Hematopoietic multipotent progenitor cell (in vitro differentiated cells): Measurements from ENCODE around the gene LPP. TPM values are rescaled to one million over a fixed set of nuclear protein-coding genes. Genes with fewer than 3 reads are reported as not detected.

ENCODE experiments used
- DNase-seq, 3 donors: peaks; one replicate each; pipeline ENCODE4 v3.0.0-alpha.2; 2011 to 2015; ENCODE audit warnings: low read depth in 2 of 3, low spot score in 2 of 3
- total RNA-seq: library from RNA; depleted of rRNA; stranded (reverse); fragments of >200 nt; gene quantifications from one replicate; pipeline ENCODE4 v1.2.3, GENCODE V29; 2012

Gene LPP
- total RNA-seq, 1 donor, result 11.6 TPM

DNA sequence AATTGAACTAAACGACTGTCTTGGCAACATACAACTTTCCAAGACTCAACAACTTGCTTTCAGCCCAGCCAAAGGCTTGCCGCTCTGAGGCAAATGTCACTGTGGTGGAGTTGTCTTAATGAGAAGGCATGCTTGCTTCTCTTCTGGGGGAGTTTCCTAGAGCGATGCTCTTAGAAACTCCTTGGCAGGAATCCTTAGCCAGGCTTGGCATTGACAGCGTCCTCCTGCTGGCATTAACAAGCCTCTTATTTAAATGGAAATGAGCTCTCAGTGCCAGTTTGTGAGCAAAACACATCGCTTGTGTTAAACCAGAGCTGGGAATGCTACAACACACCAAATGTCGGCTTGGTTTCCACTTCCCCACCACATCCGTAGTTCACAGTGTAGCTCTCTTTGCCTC is 752.3 kb downstream of the LPP start:
- DNase-seq, result no peak

DNA sequence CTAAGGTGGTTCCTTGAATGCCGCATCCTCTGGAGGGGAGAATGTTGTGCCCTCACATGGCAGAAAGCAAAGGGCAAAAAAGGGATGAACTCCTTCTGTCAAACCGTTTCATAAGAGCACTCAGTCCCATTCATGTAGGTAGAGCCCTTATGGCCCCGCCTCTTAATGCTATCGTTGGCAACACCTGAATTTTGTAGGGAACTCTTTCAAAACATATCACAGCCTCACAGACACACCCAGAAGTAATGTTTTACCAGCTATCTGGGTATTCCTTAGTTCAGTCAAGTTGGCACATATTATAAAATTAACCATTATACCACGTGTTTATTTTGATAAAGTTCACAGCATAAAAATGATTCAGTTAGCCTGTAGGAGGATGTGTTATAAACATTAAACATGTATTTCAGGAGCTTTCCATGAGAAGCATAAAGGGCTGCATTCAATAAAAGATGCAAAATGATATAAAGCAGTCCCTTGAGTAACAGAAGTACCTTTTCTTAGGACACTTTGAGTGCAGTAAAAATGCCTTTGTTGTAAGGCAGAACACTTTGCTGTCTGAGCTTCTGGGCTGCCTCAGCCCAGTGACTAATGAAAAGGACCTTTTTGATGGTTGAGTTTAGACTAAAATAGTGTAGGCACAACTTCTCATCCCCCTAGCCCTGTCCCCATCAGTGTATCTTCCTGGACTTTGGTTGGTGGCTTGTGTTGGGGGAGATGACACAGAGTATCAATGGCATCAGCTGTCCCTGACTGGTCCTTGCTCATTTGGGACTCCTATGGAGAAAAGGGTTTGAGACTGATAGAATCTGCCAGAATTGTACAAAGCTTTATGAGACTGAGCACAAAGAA is 754.3 kb downstream of the LPP start:
- DNase-seq, result no peak

DNA sequence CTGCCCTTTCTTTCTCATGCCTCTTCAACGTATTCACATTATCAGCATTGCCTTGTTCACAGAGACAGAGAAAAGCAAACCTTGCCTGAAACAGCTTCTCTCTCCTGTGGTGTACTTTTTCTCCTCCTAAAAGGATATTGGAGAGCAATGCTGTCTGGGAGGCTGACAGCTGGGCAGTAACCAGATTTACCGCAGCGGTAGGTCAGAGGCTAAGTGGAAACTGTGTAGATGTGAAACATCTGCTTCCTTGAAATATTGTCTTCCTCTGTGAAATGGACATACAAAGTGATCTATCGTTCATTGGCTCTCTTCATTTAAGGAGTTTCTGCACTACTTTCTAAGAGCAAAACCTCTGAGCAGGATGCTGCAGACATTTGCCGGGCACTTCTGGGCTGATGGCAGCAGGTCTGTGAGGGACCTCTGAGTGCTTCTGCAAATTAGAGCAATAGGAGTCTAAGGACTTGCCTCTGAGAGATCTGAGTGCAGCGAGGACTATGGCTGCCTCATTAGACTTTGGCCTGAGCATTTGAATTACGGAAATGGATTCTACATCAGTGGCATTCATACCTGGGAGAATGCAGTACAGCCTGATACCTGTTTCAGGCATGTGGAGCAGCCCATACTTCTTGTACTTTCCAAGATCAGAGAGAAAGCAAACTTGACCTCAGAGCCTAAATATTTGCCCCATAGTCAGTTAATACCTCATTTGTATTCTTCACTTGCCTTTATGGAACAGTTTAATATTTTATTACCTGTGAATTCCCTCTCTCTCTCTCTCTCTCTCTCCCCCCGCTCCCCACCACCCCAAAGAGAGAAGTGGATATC is 757.3 kb downstream of the LPP start:
- DNase-seq, result no peak

DNA sequence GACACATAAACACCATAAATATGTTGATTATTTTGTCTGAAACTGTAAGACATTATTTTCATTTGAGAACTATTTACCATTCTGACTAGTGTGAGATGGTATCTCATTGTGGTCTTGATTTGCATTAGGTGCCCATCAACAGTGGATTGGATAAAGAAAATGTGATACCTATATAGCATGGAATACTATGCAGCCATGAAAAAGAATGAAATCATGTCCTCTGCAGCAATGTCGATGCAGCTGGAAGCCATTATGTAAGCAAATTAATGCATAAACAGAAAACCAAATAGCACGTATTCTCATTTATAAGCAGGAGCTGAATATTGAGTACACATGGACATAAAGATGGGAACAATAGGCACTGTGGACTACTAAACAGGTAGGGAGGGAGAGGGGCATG is 759.1 kb downstream of the LPP start:
- DNase-seq, result no peak

DNA sequence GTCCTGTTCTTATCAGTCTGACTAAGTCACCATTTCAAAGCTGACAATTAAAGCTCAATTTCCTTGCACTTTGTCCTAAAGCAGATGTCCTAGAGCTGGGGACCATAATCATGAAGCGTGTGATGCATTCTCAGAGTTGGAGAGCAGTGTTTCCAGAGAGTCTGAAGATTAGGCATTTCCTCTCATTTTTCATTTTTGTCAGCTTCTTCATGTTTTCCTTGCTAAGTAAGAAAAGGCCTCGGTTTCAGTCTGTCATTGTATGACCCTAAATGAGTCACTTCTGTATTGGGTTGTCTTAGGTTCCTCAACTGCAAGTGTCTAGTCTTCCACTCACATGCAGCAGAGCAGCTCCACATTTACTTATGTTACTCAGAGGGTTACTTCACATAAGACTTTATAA is 760.6 kb downstream of the LPP start:
- no peak for DNase-seq

DNA sequence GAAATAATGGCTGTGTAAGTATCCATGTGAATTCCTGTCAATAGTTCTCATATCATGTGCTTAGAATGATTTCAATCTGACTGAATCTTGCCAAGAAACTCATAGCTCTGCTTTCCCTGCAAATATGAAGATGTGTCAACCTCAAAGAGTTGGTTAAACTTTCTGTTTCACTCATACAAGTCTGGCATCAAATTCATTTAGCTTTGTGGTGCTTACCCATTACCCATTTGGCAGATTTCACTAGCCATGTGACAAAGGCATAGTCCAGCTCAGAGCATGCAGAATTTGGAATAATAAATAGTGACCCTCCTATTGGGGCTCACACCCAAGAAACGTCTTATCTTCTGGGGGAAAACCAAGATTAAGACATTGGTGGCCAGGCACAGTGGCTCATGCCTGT is 761.2 kb downstream of the LPP start:
- DNase-seq, result no peak

DNA sequence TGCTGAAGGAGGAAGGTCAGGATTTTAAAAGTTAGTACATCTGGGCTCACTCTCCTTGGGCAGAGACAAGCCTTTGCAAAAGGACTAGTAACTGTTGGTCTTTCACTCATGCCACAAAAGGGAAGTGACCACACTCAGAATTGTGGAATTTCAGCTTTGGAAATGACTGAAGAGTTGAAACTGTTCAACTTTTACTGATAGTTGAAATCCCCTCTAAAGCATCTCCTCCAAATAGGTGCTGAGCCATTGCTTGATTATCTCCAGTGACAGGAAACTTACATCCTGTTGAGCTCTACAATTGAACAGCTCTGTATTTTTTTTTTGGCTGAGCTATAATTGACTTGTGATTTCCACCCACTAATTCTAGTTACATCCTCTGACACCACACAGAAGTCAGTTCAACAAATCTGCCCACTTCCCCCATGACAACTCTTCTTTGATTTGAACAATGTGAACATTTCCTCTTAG is 763.0 kb downstream of the LPP start:
- peak in 1 of 3 donors; percentile 4 for DNase-seq

DNA sequence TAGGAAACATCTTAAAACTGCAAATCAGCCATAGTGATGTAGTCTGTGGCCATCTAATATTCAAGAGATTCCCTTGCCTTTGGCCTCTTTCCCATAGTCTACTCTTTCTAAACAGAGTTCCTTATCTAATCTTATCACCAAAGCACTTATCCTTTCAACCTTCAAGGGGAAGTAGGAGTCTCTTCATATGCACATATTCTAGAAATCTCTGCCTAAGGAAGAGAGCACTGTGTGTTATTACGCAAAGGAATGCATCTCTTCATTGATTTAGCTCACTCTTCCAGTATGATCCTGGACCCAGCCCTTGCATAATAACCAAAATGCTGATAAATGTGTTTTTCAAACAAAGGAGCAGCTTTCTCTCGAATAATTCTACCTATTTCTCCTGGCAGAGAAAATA is 764.1 kb downstream of the LPP start:
- DNase-seq, result no peak

DNA sequence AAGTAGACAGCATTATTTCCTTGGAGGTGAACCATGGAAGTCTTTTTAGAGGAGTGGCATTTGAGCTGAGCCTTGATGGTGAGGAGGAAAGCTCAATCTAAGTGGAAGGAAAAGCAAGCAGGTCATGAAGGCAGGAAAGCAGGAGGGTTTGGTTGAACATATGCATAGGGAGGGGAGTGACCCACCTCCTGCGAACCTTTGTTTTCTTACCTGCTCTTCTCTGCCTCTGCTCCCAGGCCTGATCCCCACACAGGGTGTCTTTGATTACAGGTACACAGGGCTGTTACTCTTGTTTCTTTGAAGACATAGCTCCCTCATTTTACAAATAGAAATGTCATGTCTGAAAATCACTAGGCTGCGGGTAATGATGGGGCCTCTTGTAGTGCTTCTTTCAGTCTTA is 769.7 kb downstream of the LPP start:
- no peak for DNase-seq

DNA sequence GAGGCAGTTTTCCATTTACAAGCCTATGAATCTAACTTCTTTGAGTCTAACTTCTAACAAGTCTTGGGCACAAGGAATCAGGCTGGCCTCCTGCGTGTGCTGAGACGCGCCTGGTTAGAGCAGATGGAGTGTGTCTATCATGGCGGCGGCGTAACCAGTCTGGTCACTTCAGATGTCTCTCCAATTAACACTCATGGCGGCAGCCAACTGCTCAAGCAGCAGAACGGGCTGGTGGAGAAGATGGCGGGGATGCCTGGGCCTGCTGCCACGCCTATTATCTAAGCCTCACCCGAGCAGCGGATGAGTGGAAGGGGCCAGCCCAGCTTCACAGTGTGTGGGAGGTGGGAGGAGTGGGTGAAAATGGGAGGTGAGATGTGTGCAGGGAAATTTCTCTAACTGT is 771.4 kb downstream of the LPP start:
- no peak for DNase-seq

DNA sequence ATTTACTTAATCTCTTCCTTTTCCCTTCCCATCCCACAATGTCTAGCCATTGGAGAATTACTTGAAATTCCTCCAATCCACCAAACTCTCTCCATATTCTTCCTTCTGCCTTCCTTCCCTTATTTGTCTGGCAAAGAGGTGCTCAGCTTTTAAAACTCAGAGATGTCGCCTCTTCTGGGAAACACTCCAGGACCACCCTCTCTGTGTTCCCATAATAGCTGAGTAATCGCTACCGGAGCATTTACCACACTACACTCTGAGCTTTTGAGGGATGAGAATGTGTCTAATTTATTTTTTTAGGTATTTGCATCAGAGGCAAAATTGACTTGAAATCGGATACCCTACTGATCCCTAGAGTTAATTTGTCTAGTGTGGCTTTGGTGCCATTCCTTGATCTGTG is 772.2 kb downstream of the LPP start:
- no peak for DNase-seq

DNA sequence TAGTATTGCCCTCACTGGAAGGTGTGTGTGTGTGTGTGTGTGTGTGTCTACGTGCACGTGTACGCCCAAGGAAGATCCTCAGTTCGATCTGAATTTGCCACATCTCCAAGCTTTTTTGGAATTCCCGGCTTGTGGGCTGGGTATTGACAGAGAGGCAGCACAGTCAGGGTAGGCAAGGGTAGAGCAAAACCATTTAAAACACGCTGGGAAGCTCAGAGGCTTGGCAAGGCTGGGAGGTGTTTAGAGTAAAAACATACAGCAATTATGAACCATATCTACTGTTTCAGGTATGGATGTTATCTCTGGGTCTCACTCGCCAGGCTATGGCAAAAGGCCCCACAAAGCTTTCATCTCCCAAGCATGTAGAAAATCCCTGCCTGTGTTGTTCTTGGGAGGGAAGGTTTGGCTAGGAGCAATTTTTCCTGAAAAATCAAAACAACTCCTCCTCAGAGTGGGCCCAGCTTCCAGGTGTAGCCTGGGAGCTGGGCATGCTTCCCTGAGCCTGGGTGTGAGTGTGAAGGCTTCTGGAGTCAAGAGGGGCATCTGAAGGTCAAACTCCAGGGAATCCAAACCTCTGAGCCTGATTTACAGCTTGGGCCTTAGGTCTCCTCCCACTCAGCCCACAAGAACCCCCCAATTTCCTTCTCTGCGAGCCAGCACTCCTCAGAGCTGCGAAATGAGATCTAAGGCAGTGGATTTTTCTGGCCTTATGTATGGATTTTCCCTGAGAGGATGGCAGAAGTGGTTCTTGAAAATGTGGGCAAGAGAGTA is 773.0 kb downstream of the LPP start:
- no peak for DNase-seq

DNA sequence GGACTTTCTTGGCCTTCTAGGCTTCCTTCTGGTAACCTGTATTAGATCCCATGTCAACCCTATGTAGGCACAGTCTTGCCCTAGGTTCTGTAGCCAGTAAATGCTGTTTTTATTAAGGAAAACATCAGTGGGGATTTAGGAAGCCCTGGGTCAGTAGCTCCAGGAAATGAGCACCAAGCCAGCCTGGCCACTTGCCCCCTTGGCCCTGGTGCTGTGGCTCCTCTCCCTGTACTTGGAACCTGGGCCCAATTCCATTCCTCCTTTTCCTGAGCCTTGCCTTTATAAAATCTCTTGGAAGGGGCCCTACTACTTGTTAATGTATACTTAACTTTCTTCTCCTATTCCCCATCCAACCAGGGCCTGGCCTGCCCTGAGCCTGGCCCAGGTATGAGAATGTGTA is 774.0 kb downstream of the LPP start:
- DNase-seq, result no peak

DNA sequence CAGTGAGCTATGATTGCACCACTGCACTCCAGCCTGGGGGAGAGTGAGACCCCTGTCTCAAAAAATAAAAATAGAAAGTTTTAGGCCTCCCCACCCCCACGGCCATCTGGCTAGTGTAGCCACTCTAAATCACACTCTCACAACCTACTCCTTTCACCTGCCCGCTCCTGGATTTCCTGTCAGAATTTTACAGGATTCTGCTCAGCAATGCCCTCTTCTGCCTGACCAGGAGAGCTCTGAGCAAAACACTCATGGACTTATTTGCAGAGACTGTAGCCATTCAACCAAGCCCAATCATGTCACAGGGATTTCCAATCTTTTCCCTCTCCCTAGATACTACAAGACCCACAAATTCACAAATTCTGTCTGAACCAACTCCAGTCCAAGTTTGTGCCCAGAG is 775.2 kb downstream of the LPP start:
- no peak for DNase-seq

DNA sequence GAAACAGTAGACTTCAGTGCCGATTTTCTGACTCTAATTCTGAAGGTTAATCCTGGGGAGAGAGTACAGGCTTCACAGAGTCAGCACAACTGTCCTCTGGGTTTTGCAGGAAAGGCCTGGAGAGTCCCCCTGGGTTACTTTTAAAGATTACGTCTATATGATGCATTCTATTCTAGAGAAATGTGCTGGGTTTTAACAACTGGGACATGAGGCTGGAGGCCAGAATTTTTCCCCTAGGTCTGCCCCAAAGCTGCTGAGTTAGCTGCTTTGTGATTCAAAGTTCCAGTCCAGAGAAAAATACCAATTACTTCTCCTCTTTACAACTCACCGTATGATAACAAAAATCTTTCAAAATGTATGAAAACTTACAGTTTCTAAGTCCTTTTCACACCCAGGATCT is 777.1 kb downstream of the LPP start:
- no peak for DNase-seq

DNA sequence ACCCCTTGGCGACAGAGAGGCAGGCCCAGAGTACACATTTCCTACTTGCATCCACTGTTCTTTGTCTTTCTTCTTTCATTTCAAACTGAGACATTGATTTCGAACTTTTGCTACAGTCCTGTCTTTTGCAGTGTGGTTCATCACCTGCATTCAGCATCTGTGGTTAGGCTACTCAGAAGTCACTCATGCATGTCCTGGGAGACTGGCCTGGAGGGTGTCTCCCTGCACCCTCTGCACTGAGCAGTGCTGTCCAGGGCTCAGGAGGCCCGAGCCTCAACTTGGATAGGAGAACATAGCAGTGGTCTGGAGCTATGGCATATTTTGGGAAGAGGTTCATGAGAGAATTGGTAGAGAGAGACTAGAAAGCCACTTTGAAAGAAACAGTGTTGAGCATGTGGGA is 777.6 kb downstream of the LPP start:
- no peak for DNase-seq

DNA sequence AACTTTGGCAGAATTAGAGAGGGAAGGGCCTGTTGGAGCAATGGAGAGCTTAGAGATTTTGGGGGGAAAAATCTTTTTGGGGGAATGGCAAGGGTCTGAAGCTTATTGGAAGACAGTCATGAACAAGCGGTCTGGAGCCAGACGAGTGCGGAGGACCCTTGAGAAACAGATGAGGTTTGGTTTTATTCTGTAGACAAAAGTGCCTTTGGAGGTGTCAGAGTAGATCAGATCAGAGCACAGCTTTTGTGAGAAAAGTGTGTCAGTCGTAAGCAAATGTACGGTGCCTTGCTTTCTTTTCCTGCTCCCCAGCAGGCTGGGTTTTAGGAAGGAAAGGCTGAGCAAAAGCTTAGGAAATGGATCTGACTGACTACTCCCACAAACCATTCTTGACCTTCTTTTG is 781.0 kb downstream of the LPP start:
- no peak for DNase-seq

DNA sequence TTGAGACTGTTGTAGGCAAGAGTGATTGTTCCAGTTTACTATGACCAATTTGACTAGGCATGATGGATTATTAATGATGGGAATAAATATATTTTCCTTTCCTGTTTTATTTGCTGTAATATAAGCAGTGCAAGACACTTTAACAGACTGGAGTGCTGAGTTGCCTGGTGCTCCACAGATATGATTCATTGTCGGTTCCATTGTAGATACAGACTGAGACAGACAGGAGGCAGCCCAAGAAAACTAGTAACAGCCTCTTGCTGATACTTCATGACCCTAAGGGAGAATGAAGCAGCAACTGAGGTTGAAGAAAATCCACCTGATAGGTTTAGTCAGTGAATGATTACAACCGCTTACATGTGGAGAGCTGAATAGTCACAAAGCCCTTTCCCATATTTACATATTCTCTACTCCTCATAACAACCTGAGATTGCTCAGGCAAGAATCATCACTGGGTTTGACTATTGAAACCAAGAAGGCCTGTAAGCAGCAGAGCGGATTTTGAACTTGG is 782.7 kb downstream of the LPP start:
- no peak for DNase-seq

DNA sequence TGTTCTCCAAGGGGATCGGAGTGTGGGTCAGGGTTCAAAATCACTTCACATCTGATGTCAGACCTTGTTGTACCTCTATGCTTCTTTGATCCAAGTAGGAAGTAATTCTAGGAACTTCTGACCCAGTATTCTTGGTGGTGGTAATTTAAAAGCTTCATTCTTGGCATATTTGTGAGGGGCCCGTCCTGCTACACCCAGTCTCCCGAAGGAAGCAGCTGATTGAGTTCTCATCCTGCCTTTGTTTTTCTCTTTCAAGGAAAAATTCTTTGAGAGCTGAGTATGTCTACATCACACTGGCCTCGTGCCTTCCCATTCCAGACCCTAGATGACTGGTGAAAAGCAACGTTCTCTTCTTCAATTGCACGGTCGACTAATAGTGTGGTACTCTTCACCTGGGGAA is 783.4 kb downstream of the LPP start:
- no peak for DNase-seq

DNA sequence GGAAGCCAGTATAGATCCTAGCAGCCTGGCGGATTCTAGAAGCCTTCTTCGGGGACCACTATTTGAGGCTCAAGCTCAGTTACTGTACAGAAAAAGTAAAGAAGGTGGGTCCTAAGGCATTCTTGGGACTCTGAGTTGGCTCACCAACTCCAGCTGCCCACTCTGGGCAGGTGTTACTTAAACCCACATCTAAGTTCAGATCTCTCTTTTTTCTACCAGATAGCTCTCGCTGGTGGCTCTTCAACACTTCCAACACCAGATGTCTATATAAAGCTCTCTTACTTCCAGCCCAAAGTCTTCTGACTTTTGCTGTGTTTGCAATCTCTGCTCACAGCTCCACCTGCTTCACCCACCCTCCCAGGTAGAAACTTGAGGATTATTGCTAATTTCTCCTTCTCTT is 785.0 kb downstream of the LPP start:
- DNase-seq, result no peak
